ENCODE results near the gene ABHD10. TPM values are rescaled to one million over a fixed set of nuclear protein-coding genes. Genes with fewer than 3 reads are reported as not detected.

ABHD10 gene
- total RNA-seq, 6 experiments from 2014 or later = 16.7 to 25.2 (median 20.8) TPM

GRCh38 chr3:111936967-111937366 is 41.9 kb upstream of the ABHD10 start:
- TF ChIP-seq POLR2A (IDR thresholded peaks at IDR 0.05) (no peak), CTCF (IDR thresholded peaks at IDR 0.05) (no peak)
- no peak overlapping the region for H3K27ac ChIP-seq
- H3K4me1 ChIP-seq = no peaks in the 10 kb centered on the region
- no peak for DNase-seq
- no peaks in the 10 kb centered on the region for H3K27me3 ChIP-seq
- ATAC-seq = no peak
- H3K36me3 ChIP-seq = peaks cover 0 to 28% (median 7%) of the 10 kb centered on the region in 4 donors
- WGBS (ENCODE audit: insufficient coverage, low coverage, low lambda C conversion rate, missing lambda C conversion rate) = 81% methylated on average over 1 of the region's 1 CpG
- intact Hi-C loops (cut with DNase I) = no loop called here
- H3K4me3 ChIP-seq = no peak overlapping the region
- H3K9me3 ChIP-seq = no peaks in the 10 kb centered on the region

DNA sequence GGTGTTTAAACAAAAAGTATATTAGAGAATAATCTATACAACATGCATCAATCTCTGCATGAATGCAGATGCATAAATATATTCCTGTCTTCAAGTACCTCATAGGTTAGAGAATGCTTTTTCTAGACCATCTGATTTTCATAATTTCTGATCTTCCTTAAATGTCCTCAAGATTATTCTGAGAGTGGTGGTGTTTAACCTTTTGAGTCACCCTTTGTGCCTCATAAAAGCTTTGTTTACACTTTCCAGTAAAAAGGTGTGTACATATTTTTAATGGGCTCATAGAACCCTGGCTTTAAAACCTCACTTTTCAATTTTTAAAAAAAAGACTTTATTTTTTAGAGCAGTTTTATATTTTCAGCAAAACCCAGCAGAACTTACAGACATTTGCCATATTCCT is 41.0 kb upstream of the ABHD10 start:
- no peaks in the 10 kb centered on the region for H3K27me3 ChIP-seq
- peaks cover 0 to 34% (median 7%) of the 10 kb centered on the region in 4 donors for H3K36me3 ChIP-seq
- no peak overlapping the region for H3K27ac ChIP-seq
- DNase-seq (no peak), ATAC-seq (no peak)
- no peaks in the 10 kb centered on the region for H3K4me1 ChIP-seq
- intact Hi-C loops (cut with DNase I) = no loop called here
- no peak overlapping the region for H3K4me3 ChIP-seq
- H3K9me3 ChIP-seq = no peaks in the 10 kb centered on the region
- TF ChIP-seq POLR2A (IDR thresholded peaks at IDR 0.05) = no peak
- no peak for TF ChIP-seq CTCF (IDR thresholded peaks at IDR 0.05)

DNA sequence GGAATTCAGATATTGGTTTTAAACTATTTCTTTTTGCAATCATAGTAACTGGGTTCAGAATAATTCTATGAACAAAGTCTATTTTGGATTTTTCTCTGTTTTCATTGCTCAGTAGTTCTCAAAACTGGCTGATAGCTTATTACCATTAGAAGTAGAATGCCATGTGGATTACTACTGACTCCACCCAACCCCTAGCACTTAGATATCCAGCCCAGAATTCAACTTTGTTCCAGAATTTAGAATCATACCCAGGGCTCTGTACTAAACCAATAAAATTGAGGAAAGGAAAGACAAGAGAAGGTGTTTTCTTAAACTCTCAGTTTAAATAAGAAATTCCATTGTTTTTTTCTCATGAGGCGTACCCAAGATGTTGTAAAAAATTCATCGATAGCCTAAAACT is 39.0 kb upstream of the ABHD10 start:
- Histone ChIP-seq H3K4me1 (no peaks in the 10 kb centered on the region), H3K36me3 (peaks cover 0 to 34% (median 6%) of the 10 kb centered on the region in 4 donors), H3K4me3 (no peak overlapping the region), H3K27ac (no peak overlapping the region), H3K27me3 (no peaks in the 10 kb centered on the region), H3K9me3 (no peaks in the 10 kb centered on the region)
- intact Hi-C loops (cut with DNase I) = no loop called here
- DNase-seq (no peak), ATAC-seq (no peak)
- WGBS (ENCODE audit: insufficient coverage, low coverage, low lambda C conversion rate, missing lambda C conversion rate) = 87% methylated on average over 2 of the region's 2 CpGs
- TF ChIP-seq POLR2A (IDR thresholded peaks at IDR 0.05) (no peak), CTCF (IDR thresholded peaks at IDR 0.05) (no peak)

DNA sequence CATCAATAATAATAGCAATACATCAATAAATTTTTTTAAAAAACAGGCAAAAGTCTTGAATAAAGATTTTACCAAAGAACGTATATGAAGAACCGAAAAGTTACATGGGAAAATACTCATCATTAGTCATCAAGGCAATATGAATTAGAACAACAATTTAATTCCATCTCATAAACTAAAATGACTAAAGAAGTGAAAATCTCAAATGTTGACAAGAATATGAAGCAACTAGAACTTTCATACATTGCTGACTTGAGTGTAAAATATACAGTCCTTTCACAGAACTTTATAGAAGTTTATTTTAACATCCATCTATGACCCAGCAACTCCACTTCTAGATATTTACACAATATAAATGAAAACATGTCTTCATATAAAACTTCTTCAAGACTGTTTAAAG is 35.3 kb upstream of the ABHD10 start:
- H3K27me3 ChIP-seq = no peaks in the 10 kb centered on the region
- no peak overlapping the region for H3K27ac ChIP-seq
- WGBS (ENCODE audit: insufficient coverage, low coverage, low lambda C conversion rate, missing lambda C conversion rate) = 97% methylated on average over 2 of the region's 2 CpGs
- DNase-seq (no peak), ATAC-seq (no peak)
- peaks cover 0 to 45% (median 8%) of the 10 kb centered on the region in 4 donors for H3K36me3 ChIP-seq
- TF ChIP-seq CTCF (IDR thresholded peaks at IDR 0.05) (no peak), POLR2A (IDR thresholded peaks at IDR 0.05) (no peak)
- no peaks in the 10 kb centered on the region for H3K9me3 ChIP-seq
- H3K4me3 ChIP-seq = no peak overlapping the region
- no peaks in the 10 kb centered on the region for H3K4me1 ChIP-seq
- intact Hi-C loops (cut with DNase I) = no loop called here

- ATAC-seq (no peak), DNase-seq (no peak)
- H3K4me3 ChIP-seq = no peak overlapping the region
- no peaks in the 10 kb centered on the region for H3K27me3 ChIP-seq
- intact Hi-C loops (cut with DNase I) = no loop called here
- no peaks in the 10 kb centered on the region for H3K9me3 ChIP-seq
- TF ChIP-seq POLR2A (IDR thresholded peaks at IDR 0.05) (no peak), CTCF (IDR thresholded peaks at IDR 0.05) (no peak)
- WGBS (ENCODE audit: insufficient coverage, low coverage, low lambda C conversion rate, missing lambda C conversion rate) = 100% methylated on average over 3 of the region's 4 CpGs
- H3K36me3 ChIP-seq = peaks cover 0 to 46% (median 8%) of the 10 kb centered on the region in 4 donors
- no peak overlapping the region for H3K27ac ChIP-seq
- H3K4me1 ChIP-seq = no peaks in the 10 kb centered on the region
Measured at GRCh38 chr3:111944372-111944771, 34.5 kb upstream of the ABHD10 start.

Data from right lobe of liver (tissue), 6 donors.